ENCODE results near the gene NUDT22. TPM values are rescaled to one million over a fixed set of nuclear protein-coding genes. Genes with fewer than 3 reads are reported as not detected.
A peak's percentile ranks its signal among the peaks of the same experiment; 100 is the strongest.

NUDT22 gene, protein sequence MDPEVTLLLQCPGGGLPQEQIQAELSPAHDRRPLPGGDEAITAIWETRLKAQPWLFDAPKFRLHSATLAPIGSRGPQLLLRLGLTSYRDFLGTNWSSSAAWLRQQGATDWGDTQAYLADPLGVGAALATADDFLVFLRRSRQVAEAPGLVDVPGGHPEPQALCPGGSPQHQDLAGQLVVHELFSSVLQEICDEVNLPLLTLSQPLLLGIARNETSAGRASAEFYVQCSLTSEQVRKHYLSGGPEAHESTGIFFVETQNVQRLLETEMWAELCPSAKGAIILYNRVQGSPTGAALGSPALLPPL
- total RNA-seq, result 74.9 and 79.4 TPM in 2 replicates

DNA sequence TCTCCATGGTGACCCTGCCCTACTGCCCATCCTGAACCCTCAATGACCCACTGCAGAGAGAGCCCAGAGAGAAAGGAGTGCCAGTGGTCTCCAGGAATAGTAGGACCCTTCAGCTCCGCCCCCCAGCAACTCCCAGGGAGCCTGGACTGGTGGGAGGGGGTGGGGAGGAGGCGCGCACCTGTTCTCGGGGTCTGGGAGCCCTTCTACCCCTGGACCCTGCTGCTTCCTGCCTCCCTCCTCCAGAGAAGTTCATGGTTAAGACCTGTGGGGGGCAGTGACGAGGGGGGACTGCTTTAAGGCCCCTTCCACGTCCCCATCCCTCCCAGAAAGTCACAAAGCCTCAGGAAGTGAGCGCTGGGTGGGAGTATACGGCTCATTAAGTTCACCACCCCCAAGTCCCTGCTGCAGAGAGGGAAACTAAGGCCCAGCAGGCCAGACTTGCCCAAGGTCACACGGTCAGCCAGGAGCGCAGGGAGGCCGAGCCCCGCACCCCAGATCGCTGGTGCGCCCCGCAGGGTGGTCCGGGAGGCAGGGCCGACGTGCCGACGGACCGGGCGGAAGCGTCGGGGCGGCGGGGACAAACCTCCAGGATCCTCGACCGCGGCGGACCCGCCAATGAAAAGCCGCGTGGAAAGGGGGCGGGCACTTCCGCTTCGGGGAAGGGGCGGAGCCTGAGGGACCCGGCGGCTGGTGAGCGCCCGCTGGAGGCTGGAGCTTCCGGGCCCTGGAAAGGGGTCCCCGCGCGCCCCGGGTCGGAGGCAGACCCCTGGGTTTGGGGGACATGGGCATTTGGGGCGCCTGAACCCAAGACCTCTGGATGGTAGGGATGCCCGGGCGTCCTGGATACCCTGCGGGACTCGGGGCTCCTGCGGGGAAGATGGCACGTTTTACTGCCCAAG, at the start of gene NUDT22, which contains the start of gene TRPT1:
TSS of gene NUDT22 (plus strand) at position 667 of the 899 bp plus-strand sequence. CDS start 379 bp downstream, outside the sequence.
TSS of gene TRPT1 (minus strand) at position 579 of the 899 bp plus-strand sequence. CDS start at position 253, 326 bp downstream.
- Mint-ChIP-seq H3K4me3 (peak within 1 kb of the TSS; percentile 87), H3K4me1 (ENCODE audit: low read depth) (peaks cover 27% of the 10 kb centered on the region), H3K27ac (peak within 1 kb of the TSS; percentile 80), H3K9me3 (no peaks in the 10 kb centered on the region), H3K27me3 (ENCODE audit: insufficient read depth) (no peaks in the 10 kb centered on the region), H3K36me3 (ENCODE audit: low read depth) (peaks cover 11% of the 10 kb centered on the region)
- peak; percentile 92 for DNase-seq (ENCODE audit: low spot score)
- intact Hi-C loops (cut with micrococcal nuclease), result loop anchor here (1.0 kb wide), 5 partner anchors 8 to 58 kb away; partner anchors contain the start of genes BAD, FKBP2, PLCB3 and VEGFB

DNA sequence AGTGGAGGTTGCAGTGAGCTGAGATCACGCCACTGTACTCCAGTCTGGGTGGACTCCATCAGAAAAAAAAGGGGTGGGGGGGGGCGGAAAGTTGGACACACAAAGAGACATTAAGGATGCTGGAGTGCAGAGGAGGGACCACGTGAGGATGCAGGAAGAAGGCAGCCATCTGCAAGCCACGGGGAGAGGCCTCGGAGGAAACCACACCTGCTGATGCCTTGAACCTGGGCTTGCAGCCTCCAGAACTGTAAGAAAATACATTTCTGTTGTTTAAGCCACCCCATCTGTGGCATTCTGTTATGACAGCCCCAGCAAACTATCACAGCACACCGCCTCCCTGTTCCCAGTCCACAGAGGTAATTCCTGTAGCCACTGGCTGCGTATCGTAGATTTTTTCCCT, 49.3 kb upstream of the NUDT22 start:
- Mint-ChIP-seq H3K4me3 (no peak overlapping the region), H3K27ac (no peak overlapping the region), H3K36me3 (ENCODE audit: low read depth) (peaks cover 3% of the 10 kb centered on the region), H3K4me1 (ENCODE audit: low read depth) (peaks cover 24% of the 10 kb centered on the region), H3K27me3 (ENCODE audit: insufficient read depth) (peaks cover 2% of the 10 kb centered on the region), H3K9me3 (peaks cover 7% of the 10 kb centered on the region)
- intact Hi-C loops (cut with micrococcal nuclease), result no loop called here
- DNase-seq (ENCODE audit: low spot score), result no peak

DNA sequence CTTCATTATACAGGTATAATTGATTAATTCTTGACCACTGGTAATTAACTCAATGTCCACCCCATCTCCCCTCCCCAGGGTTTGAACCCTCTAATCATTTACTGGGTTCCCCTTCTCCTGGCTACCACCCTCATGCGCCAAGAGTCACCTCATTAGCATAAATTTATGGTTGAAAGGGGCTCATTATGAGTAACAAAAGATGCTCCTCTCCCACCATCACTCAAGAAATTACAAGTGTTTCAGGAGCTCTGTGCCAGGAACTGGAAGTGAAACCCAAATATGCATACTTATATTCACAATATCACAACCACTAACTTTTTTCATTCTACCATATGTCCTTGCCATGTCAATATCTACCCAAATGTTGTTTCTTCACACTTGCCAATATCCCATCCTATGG, 47.9 kb upstream of the NUDT22 start:
- Mint-ChIP-seq H3K27me3 (ENCODE audit: insufficient read depth) (peaks cover 2% of the 10 kb centered on the region), H3K36me3 (ENCODE audit: low read depth) (peaks cover 3% of the 10 kb centered on the region), H3K27ac (no peak overlapping the region), H3K4me1 (ENCODE audit: low read depth) (peaks cover 32% of the 10 kb centered on the region), H3K4me3 (no peak overlapping the region), H3K9me3 (peaks cover 7% of the 10 kb centered on the region)
- intact Hi-C loops (cut with micrococcal nuclease), result no loop called here
- DNase-seq (ENCODE audit: low spot score), result no peak

DNA sequence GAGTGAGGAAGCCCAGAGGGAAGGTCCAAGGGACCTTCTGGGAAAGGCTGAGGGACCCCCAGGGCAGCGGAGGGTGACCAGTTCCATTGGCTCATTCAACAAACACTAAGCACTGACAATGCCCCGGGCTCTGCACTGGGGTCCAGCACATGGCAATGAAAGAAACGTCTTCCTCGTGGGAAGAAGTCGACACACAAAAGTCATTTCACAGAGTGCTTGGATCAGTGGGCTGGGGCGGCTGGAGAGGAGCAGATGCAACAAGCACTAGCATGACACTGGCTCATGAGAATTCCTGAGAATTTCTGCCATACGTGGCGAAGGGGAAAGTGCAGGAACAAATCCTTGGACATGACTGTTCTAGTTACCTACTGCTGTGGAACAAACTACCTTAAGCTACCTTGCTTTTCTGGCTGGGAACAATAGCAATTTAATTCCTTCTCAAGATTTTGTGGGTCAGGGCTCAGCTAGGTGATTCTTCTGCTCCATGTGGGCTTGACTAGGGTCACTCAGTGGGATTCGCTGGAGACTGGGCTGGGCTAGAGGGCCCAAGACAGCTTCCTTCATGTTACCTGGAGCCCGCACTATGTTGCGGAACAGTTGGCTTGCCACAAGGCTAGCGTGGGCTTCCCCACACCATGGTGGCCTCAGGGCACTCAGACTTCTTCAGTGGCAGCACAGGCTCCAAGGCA, 47.0 kb upstream of the NUDT22 start:
- no peak overlapping the region for H3K27ac Mint-ChIP-seq
- H3K4me3 Mint-ChIP-seq, result no peak overlapping the region
- peaks cover 7% of the 10 kb centered on the region for H3K36me3 Mint-ChIP-seq (ENCODE audit: low read depth)
- H3K9me3 Mint-ChIP-seq, result peaks cover 3% of the 10 kb centered on the region
- H3K4me1 Mint-ChIP-seq (ENCODE audit: low read depth), result peaks cover 40% of the 10 kb centered on the region
- H3K27me3 Mint-ChIP-seq (ENCODE audit: insufficient read depth), result peaks cover 1% of the 10 kb centered on the region
- intact Hi-C loops (cut with micrococcal nuclease), result no loop called here
- DNase-seq (ENCODE audit: low spot score), result no peak

DNA sequence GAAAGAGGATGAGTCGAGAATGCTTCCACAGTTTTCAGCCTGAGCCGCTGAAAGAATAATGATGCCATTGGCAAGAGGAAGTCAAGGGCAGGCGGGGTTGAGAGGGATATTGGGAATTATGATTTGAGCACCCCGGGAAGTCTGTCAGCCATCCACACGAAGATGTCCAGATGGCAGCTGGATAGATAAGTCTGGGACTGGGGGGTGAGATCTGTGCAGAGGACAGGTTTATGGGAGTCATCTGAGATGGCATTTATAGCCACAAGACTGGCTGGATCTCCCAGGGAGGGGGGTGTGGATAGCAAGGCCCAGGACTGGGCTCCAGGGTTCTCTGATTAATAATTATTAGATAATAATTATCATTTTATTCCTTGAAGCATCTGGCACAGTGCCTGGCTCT, 45.2 kb upstream of the NUDT22 start:
- H3K27ac Mint-ChIP-seq, result no peak overlapping the region
- no peaks in the 10 kb centered on the region for H3K9me3 Mint-ChIP-seq
- no peaks in the 10 kb centered on the region for H3K27me3 Mint-ChIP-seq (ENCODE audit: insufficient read depth)
- intact Hi-C loops (cut with micrococcal nuclease), result no loop called here
- peaks cover 40% of the 10 kb centered on the region for H3K4me1 Mint-ChIP-seq (ENCODE audit: low read depth)
- peaks cover 7% of the 10 kb centered on the region for H3K36me3 Mint-ChIP-seq (ENCODE audit: low read depth)
- DNase-seq (ENCODE audit: low spot score), result no peak
- H3K4me3 Mint-ChIP-seq, result no peak overlapping the region

DNA sequence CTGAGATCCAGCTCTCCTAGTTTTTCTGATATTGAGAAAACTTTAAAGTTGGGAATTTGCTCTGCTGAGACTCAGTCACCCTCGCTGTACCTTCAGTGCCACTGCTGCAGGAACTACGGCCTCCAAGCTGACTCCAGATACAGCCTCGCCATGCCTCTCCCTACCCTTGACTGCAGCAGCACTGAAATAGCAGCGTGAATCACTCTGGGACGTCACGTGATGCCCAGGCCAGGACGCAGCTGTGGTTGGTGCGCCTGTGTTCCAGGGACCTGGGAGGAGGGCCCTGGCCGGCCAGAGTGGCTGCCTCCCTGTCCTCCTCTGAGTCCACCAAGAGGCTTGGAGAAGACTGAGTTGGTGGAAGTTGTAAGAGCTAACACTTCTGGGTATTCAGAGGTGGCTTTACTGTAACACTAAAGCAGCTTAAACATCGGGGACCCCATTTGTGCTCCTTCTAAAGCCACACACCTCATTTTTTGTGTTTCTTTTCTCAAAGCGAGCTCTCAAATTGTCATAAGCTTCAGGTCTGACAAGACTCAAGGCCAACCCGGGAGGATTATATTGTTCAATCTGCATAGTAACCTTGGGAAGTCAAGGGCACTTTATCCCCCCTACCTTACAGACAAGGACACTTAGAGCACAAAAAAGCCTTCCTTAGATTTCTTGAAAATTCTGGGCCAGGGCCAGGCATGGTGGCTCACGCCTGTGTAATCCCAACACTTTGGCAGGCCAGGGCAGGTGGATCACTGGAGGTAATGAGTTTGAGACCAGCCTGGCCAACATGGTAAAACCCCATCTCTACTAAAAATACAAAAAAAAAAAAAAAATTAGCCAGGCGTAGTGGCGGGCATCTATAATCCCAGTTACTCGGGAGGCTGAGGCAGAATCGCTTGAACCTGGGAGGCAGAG, 44.3 kb upstream of the NUDT22 start:
- Mint-ChIP-seq H3K27me3 (ENCODE audit: insufficient read depth) (peaks cover 2% of the 10 kb centered on the region), H3K4me3 (peak overlapping the region; percentile 30), H3K9me3 (no peaks in the 10 kb centered on the region), H3K27ac (no peak overlapping the region), H3K4me1 (ENCODE audit: low read depth) (peaks cover 36% of the 10 kb centered on the region), H3K36me3 (ENCODE audit: low read depth) (peaks cover 9% of the 10 kb centered on the region)
- intact Hi-C loops (cut with micrococcal nuclease), result no loop called here
- peak; percentile 27 for DNase-seq (ENCODE audit: low spot score)

DNA sequence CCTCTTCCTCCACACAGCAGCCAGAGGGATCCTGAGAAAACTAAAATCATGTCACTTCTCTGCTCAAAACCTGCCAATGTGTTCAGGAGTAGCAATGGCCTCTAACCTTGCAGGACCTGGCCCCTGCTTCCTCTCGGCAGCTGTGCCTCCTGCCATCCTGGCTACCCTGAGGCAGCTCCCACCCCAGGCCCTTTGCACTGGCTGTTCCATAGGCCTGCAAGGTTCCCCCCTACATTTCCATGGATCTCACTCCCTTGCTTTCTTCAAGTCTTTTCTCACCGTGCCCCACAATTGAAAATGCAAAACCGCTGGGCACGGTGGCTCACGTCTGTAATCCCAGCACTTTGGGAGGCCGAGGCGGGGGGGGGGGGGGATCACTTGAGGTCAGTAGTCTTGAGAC, 42.2 kb upstream of the NUDT22 start:
- Mint-ChIP-seq H3K4me1 (ENCODE audit: low read depth) (peaks cover 28% of the 10 kb centered on the region), H3K27ac (no peak overlapping the region), H3K36me3 (ENCODE audit: low read depth) (peaks cover 12% of the 10 kb centered on the region), H3K27me3 (ENCODE audit: insufficient read depth) (peaks cover 2% of the 10 kb centered on the region), H3K9me3 (no peaks in the 10 kb centered on the region), H3K4me3 (peak overlapping the region; percentile 95)
- intact Hi-C loops (cut with micrococcal nuclease), result no loop called here
- DNase-seq (ENCODE audit: low spot score), result no peak

DNA sequence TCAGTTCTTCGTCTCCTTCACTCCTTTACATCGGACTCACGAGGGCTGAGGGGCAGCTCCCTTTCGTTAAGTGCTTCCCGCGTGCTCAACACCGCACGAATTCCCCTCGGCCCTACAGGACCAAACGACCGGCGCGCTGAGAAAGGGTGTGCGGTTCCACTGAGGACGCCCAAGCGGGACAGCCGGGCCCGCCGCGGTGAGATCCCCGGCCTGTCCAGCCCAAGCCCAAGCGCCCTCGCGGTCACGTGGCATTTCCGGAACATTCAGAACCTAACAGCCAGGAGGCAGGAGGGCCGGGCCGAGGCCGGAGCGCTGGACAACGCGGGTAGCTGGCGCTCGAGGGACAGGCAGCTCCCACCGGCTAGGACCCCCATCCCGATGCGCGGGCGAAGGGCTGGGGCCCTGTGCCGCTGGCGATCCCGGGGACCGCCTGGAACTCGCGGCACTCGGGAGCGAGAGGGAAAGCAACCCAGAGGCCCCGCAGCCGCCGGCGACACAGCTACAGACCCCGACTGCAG, 40.8 kb upstream of the NUDT22 start:
- Mint-ChIP-seq H3K9me3 (no peaks in the 10 kb centered on the region), H3K36me3 (ENCODE audit: low read depth) (peaks cover 17% of the 10 kb centered on the region), H3K4me1 (ENCODE audit: low read depth) (peaks cover 33% of the 10 kb centered on the region), H3K27me3 (ENCODE audit: insufficient read depth) (peaks cover 2% of the 10 kb centered on the region), H3K27ac (peak overlapping the region; percentile 78), H3K4me3 (peak overlapping the region; percentile 95)
- no peak for DNase-seq (ENCODE audit: low spot score)
- intact Hi-C loops (cut with micrococcal nuclease), result loop anchor here (1.0 kb wide), 6 partner anchors 22 to 347 kb away; partner anchors contain the start of genes COX8A, DNAJC4 and GPR137

DNA sequence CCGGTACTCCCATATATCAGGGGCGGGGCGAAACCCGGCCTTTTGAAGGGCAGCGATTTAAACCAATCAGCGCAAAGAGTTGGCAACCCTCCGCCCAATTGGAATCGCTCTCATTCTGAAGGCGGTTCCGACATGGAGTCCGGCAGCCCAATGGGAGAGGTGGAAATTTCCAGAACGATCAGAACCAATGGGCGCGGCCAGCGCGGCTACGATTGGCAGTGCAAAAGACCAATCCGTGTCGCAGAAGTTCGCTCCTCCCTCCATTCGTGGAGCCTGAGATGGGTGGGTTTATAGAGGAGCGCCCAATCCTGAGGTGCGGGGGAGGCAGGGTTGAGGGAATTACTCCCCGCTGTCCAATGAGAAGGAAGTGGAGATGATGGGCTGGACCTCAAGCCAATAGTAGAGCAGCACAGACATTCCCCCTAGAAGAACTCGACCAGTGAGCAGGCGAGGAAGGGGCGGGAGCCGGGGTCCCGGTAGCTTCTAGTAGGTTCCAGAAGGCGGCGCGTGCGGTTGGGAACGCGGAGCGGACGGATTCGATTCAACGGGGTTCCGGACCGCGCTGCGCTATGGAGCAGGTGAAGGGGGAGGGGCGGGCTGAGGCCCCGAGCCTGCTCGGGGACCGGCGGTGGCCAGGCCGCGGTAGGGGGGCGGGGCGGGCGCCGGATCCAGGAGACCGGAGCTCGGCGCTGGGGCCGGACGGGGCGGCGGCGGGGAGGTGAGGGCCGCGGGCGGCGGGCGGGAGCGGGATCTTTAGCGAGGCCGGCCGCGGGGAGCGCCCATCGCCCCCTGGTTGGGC, 40.2 kb upstream of the NUDT22 start, which contains the start of gene STIP1:
TSS of gene STIP1 (plus strand) at position 479 of the 799 bp plus-strand sequence. CDS start at position 570, 91 bp downstream.
- intact Hi-C loops (cut with micrococcal nuclease), result loop anchor here (1.0 to 2.0 kb wide), 9 partner anchors 19 to 593 kb away; partner anchors contain the start of genes COX8A, DNAJC4, ESRRA and GPR137
- DNase-seq (ENCODE audit: low spot score), result peak; percentile 99
- Mint-ChIP-seq H3K9me3 (no peaks in the 10 kb centered on the region), H3K4me1 (ENCODE audit: low read depth) (peaks cover 39% of the 10 kb centered on the region), H3K36me3 (ENCODE audit: low read depth) (peaks cover 19% of the 10 kb centered on the region), H3K4me3 (peak within 1 kb of the TSS; percentile 95), H3K27me3 (ENCODE audit: insufficient read depth) (peaks cover 2% of the 10 kb centered on the region), H3K27ac (peak within 1 kb of the TSS; percentile 99)

DNA sequence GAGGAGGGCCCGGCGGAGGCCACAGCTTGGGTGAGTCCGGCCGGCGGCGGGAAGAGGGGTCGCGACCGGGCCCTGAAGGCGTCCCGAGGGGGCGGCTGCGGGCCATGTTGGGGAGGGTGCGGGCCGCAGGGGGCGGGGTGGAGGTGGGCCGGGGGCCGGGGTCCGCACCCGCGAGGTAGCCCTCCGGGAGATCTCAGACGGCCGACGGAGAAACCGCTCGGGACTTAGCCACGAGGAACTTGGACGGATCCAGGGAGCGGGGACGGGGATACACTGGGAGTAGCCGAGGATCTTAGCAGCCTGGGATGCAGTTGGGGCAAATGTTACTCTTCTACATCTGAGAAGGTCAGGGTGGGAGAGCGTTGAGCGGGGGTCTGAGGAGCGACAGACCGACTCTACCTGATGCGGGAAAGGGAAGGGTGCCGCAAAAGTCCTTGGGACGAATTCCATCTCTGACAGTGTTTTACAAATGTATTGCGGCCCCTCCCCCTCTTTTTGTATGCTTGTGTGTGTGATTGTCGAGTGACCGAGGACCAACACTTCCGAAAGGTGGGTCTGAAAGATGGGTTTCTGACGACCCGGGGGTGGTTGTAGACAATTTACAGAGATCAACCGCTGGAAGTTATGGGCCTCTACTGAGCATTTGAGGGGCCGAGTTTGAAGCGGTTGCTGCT, 39.4 kb upstream of the NUDT22 start:
- peaks cover 19% of the 10 kb centered on the region for H3K36me3 Mint-ChIP-seq (ENCODE audit: low read depth)
- intact Hi-C loops (cut with micrococcal nuclease), result loop anchor here (1.0 to 2.0 kb wide), 6 partner anchors 11 to 592 kb away; partner anchors contain the start of genes ESRRA, FKBP2, MACROD1 and SF1
- H3K4me3 Mint-ChIP-seq, result no peak overlapping the region
- no peak overlapping the region for H3K27ac Mint-ChIP-seq
- peaks cover 2% of the 10 kb centered on the region for H3K27me3 Mint-ChIP-seq (ENCODE audit: insufficient read depth)
- no peaks in the 10 kb centered on the region for H3K9me3 Mint-ChIP-seq
- DNase-seq (ENCODE audit: low spot score), result peak; percentile 34
- H3K4me1 Mint-ChIP-seq (ENCODE audit: low read depth), result peaks cover 34% of the 10 kb centered on the region
